Stimulated activated CD8-positive, alpha-beta memory T cell treated with anti-CD3 and anti-CD28 coated beads, Interleukin-4, amount 100 ng/mL, for 48 hours (primary cell): ENCODE data around the gene ZFYVE16.
"Not testable (repeated sequence)": the region's sequence is repeated elsewhere in the genome, so short reads cannot be mapped to it uniquely, and the experiment has no call there.

Experiments used
- DNase-seq: peaks from one replicate; pipeline ENCODE4 v3.0.0-alpha.2; 2020

The ZFYVE16 gene

GRCh38 chr5:80491296-80491695, 83.4 kb downstream of the ZFYVE16 start:
- no peak for DNase-seq

DNA sequence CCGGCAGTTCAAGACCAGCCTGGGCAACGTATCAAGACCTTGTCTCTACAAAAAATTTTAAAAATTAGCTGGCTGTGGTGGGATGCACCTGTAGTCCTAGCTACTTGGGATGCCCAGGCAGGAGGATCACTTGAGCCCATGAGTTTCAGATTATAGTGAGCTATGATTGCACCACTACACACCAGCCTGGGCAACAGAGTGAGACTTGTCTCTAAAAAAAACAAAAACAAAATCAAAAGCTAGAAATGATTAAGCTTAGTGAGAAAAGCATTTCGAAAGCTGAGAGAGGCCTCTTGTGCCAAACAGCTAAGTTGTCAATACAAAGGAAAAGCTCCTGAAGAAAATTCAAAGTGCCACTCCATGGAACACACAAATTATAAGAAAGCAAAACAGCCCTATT, 84.9 kb downstream of the ZFYVE16 start:
- no peak for DNase-seq

DNA sequence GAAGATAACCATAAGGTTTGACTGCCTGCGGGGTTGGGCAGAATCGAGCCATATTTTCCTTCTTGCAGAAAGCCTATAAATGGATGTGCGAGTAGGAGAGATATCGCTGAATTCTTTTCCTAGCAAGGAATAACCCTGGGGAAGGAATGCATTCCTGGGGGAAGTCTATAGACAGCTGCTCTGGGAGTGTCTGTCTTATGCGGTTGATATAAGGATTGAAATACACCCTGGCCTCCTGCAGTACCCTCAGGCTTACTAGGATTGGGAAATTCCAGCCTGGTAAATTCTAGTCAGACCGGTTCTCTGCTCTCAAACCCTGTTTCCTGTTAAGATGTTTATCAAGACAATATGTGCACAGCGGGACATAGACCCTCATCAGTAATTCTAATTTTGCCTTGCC, 85.6 kb downstream of the ZFYVE16 start:
- DNase-seq = not testable (repeated sequence)

- DNase-seq = no peak
Measured at GRCh38 chr5:80495891-80496290, 88.0 kb downstream of the ZFYVE16 start.

- DNase-seq = no peak
Measured at GRCh38 chr5:80502800-80503199, 94.9 kb downstream of the ZFYVE16 start.

GRCh38 chr5:80503641-80504040, 95.8 kb downstream of the ZFYVE16 start:
- DNase-seq = no peak

DNA sequence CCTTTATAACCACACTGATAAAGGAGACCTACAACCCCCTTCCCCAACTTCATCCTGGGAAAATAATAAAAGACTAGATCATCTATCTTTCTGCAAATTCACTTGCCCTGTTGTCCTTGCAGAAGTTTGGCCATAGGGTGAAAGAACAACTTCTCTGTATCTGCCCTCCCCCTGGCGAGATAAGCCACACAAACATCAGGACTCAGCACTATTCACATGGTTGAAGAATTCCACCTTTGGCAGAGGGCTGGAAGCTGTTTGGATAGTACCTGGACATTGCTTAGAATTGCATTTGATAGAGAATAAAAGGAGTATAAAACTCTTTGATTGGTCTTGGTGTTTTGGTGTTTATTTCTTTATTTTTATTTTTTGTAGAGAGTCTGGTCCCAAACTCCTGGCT, 97.0 kb downstream of the ZFYVE16 start:
- no peak for DNase-seq

DNA sequence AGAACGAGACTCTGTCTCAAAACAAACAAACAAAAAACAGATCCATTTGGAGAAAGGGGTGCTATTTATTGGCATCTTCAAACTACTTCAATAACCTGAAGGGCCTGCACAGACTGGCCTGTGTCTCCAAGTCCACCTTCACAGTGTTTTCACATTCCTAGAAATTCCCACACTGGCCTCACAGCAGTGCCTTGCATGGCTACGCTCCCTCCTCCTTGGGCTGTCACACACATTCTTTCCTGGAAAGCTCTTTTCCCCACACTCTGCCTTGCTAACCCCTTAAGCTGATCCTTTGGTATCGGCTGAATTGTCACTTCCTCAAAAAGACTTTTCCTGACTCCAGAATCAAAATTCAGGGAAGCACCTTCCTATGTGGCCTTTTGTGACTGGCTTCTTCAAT, 99.8 kb downstream of the ZFYVE16 start:
- no peak for DNase-seq

GRCh38 chr5:80508844-80509243, 101.0 kb downstream of the ZFYVE16 start:
- no peak for DNase-seq

DNA sequence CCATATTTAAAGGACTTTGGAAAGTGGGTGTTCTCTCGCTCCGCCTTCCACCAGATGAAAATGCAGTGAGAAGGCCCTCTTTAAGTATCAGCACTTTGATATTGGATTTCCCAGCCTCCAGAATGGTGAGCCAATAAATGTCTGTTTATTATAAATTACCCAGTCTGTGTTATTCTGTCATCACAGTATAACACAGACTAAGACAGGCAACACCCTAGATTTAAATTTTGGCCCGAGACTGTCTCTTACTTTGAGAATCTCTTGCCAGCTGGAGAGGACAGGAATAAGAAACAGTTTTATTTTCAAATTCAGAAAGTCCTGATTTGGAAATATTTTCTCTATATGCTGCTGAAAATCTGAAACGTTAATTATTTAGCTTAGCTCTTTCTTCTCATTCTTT, 101.5 kb downstream of the ZFYVE16 start:
- no peak for DNase-seq

DNA sequence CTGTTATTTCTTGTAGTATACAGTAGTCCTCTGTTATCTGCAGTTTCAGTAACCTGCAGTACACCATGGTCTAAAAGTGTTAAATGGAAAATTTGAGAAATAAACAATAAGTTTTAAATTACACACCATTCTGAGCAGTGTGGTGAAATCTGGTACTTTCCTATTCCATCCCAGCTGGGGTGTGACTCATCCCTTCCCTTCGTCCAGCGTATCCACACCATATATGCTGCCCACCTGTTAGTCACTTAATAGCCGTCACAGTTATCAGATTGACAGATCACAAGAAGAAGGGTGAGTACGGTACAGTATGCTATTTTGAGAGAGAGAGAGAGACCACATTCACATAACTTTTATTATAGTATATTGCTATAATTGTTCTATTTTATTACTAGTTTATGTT, 109.0 kb downstream of the ZFYVE16 start:
- peak; percentile 33 for DNase-seq
